DOHH2 (cell line): ENCODE data around the gene MAML2.

Experiments used
- CTCF ChIP-seq: fragments of 200-600 bp; sonication (generic); IDR thresholded peaks from one replicate; pipeline ENCODE4 v1.5.1; 2014; ENCODE audit warnings: antibody characterized with exemption, mild to moderate bottlenecking, low read depth, low read length; ENCODE audit not compliant: poor library complexity, severe bottlenecking
- EZH2phosphoT487 ChIP-seq: fragments of 200-600 bp; sonication (generic); IDR thresholded peaks from 2 replicates; pipeline ENCODE4 v1.6.1; 2017; ENCODE audit warnings: borderline replicate concordance, mild to moderate bottlenecking, antibody characterized with exemption, low read length, moderate library complexity, mixed read lengths

- no peak for TF ChIP-seq CTCF
- TF ChIP-seq EZH2phosphoT487, result no peak
These were observed 258.2 kb downstream of the MAML2 start for GRCh38 chr11:96084610-96085318.
